ENCODE results near the gene BLOC1S3.

GRCh38 chr19:45150751-45151281 lies 27.8 kb upstream of the BLOC1S3 start:
- TF ChIP-seq POLR2AphosphoS5 (IDR thresholded peaks at IDR 0.05; ENCODE audit: low read depth, low read length) (no peak), SIN3A (IDR thresholded peaks at IDR 0.05; ENCODE audit: borderline replicate concordance, insufficient read depth, low read length) (no peak), TAF1 (IDR thresholded peaks at IDR 0.05; ENCODE audit: borderline replicate concordance, insufficient read depth, low read length) (no peak)
- TF ChIP-seq, protein P1, sequence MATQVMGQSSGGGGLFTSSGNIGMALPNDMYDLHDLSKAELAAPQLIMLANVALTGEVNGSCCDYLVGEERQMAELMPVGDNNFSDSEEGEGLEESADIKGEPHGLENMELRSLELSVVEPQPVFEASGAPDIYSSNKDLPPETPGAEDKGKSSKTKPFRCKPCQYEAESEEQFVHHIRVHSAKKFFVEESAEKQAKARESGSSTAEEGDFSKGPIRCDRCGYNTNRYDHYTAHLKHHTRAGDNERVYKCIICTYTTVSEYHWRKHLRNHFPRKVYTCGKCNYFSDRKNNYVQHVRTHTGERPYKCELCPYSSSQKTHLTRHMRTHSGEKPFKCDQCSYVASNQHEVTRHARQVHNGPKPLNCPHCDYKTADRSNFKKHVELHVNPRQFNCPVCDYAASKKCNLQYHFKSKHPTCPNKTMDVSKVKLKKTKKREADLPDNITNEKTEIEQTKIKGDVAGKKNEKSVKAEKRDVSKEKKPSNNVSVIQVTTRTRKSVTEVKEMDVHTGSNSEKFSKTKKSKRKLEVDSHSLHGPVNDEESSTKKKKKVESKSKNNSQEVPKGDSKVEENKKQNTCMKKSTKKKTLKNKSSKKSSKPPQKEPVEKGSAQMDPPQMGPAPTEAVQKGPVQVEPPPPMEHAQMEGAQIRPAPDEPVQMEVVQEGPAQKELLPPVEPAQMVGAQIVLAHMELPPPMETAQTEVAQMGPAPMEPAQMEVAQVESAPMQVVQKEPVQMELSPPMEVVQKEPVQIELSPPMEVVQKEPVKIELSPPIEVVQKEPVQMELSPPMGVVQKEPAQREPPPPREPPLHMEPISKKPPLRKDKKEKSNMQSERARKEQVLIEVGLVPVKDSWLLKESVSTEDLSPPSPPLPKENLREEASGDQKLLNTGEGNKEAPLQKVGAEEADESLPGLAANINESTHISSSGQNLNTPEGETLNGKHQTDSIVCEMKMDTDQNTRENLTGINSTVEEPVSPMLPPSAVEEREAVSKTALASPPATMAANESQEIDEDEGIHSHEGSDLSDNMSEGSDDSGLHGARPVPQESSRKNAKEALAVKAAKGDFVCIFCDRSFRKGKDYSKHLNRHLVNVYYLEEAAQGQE (IDR thresholded peaks at IDR 0.05; ENCODE audit: insufficient read depth in 1 of 2, low read depth in 2 of 2, low read length in 2 of 2): no peak
